ENCODE results near the gene PHACTR3. TPM values are rescaled to one million over a fixed set of nuclear protein-coding genes. Genes with fewer than 3 reads are reported as not detected.

PHACTR3 gene
- total and polyA plus RNA-seq, 2 of the 8 experiments (the other 6 are each of a cell fraction or from before 2014, with no cell fraction given), result 0.05 to 0.13 TPM

GRCh38 chr20:59735486-59735885, 131.1 kb downstream of the PHACTR3 start (continued):
- TF ChIP-seq FOSL1 (IDR thresholded peaks at IDR 0.05; ENCODE audit: insufficient read depth, low read depth, low read length), result no peak
- no peak for TF ChIP-seq SP4 (IDR thresholded peaks at IDR 0.05; ENCODE audit: low read length)
- TF ChIP-seq POLR2AphosphoS5 (IDR thresholded peaks at IDR 0.05; ENCODE audit: low read depth, low read length), result no peak
- no peak for TF ChIP-seq ASH2L (IDR thresholded peaks at IDR 0.05; ENCODE audit: low read length)
- TF ChIP-seq CHD7 (IDR thresholded peaks at IDR 0.05; ENCODE audit: insufficient replicate concordance, low read length), result no peak
- no peak for TF ChIP-seq POU5F1 (IDR thresholded peaks at IDR 0.05; ENCODE audit: low read depth, low read length)
- TF ChIP-seq SUZ12 (IDR thresholded peaks at IDR 0.05; ENCODE audit: low read length), result no peak
